ENCODE data around the gene BTBD2.

The BTBD2 gene

GRCh38 chr19:1974381-1975161 lies 40.9 kb downstream of the BTBD2 start:
- no peak overlapping the region for H3K4me3 ChIP-seq (replicated peaks; ENCODE audit: low read depth, low read length)
- TF ChIP-seq, protein P1, sequence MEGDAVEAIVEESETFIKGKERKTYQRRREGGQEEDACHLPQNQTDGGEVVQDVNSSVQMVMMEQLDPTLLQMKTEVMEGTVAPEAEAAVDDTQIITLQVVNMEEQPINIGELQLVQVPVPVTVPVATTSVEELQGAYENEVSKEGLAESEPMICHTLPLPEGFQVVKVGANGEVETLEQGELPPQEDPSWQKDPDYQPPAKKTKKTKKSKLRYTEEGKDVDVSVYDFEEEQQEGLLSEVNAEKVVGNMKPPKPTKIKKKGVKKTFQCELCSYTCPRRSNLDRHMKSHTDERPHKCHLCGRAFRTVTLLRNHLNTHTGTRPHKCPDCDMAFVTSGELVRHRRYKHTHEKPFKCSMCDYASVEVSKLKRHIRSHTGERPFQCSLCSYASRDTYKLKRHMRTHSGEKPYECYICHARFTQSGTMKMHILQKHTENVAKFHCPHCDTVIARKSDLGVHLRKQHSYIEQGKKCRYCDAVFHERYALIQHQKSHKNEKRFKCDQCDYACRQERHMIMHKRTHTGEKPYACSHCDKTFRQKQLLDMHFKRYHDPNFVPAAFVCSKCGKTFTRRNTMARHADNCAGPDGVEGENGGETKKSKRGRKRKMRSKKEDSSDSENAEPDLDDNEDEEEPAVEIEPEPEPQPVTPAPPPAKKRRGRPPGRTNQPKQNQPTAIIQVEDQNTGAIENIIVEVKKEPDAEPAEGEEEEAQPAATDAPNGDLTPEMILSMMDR (IDR thresholded peaks at IDR 0.05; ENCODE audit: low read depth, low read length, missing control alignments), result no peak
- no peak for DNase-seq (ENCODE audit: extremely low read depth, low read depth)

- TF ChIP-seq, protein P1 (IDR thresholded peaks at IDR 0.05; ENCODE audit: low read depth, low read length, missing control alignments), result no peak
- no peak for DNase-seq (ENCODE audit: extremely low read depth, low read depth)
- H3K4me3 ChIP-seq (replicated peaks; ENCODE audit: low read depth, low read length), result no peak overlapping the region
Observed at GRCh38 chr19:1970806-1971502, 44.6 kb downstream of the BTBD2 start.

DNA sequence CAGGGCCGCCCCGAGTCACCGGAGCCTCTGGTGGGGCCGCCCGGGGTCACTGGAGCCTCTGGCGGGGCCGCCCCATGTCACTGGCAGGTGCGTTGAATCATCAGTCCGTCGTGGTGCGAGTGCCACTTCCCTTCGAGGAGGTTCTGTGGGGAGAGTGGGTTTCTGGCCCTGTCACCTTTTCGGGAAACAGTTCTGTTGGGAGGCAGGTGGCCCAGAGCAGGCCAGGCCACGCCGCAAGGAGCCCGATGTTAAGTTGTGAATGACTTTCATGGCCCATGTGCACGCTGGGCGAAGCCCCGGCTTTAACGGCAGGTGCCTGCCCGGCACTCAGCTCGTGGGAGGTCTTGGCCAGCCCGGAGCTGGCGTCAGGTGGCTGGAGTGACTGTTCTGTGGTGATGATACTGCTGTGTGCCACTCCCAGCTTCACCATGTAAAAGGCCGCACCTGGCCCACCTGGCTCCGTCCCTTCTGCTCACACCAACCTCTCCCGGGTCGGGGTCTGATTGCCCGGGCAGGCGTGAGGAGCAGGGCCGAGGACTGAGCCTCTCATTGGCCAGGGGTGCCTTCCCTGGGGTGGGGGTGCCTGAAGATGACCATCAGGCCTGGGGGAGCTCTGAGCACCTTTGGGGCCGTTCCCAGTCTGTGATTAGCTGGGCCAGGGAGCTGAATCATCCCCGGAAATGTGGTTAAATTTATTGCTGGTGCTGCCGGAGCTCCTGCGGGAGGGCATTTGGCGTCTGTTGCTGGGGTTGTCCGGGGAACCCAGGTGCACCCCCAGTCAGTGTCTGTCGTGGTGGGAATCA lies 45.3 kb downstream of the BTBD2 start:
- DNase-seq (ENCODE audit: extremely low read depth, low read depth), result no peak
- no peak overlapping the region for H3K4me3 ChIP-seq (replicated peaks; ENCODE audit: low read depth, low read length)
- TF ChIP-seq, protein P1 (IDR thresholded peaks at IDR 0.05; ENCODE audit: low read depth, low read length, missing control alignments), result no peak

- no peak overlapping the region for H3K4me3 ChIP-seq (replicated peaks; ENCODE audit: low read depth, low read length)
- no peak for DNase-seq (ENCODE audit: extremely low read depth, low read depth)
- TF ChIP-seq, protein P1 (IDR thresholded peaks at IDR 0.05; ENCODE audit: low read depth, low read length, missing control alignments), result no peak
Observed at GRCh38 chr19:1969176-1970002, 46.1 kb downstream of the BTBD2 start.

DNA sequence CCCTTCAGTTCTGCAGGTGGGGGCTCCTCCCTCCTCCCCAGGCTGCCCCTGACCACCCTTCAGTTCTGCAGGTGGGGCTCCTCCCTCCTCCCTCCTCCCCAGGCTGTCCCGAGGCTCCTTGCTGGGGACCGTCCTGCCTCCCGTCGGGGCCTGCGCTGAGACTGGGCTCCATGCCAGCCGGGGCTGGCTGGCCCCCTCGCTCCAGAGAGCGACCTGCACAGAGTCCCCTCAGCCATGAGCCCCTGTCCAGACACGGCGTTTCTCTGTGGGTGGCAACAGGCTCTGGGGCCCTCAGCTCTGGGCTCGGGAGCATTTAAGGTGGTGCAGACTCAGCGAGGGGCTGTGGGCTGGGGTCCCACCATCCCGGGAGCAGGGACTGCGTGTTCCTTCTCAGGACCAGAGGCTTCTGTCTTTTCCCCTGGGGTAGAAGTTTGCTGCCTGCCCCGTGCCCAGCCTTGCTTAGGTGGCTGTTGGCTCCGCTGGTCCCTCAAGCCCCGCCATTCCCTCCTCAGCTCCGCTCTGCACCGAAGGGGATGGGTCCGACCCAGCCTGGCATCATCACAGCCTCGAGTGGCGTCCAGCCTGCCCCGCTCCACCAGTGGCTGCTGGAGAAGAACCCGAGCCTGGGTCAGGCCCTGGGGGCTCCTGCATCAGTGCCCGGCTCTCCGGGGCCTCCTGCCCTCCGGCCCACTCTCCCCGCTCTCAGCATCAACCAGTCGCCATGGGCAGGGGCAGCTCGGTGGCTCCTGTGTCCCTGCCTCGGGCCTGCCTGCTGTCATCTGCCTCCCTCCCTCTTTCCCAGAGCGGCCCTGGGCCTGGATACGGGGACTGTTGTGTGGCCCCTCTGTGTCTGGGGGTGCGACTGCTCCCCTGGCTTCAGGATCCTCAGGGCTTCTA lies 47.0 kb downstream of the BTBD2 start:
- no peak for DNase-seq (ENCODE audit: extremely low read depth, low read depth)
- TF ChIP-seq, protein P1 (IDR thresholded peaks at IDR 0.05; ENCODE audit: low read depth, low read length, missing control alignments), result no peak
- no peak overlapping the region for H3K4me3 ChIP-seq (replicated peaks; ENCODE audit: low read depth, low read length)

All from HFF-Myc (cell line).